Brain microvascular endothelial cell (primary cell): ENCODE data around the gene MEF2B.
A peak's percentile ranks its signal among the peaks of the same experiment; 100 is the strongest.

Experiments used
- DNase-seq: peaks from one replicate; pipeline ENCODE4 v3.0.0-alpha.2; 2020
- H3K27ac ChIP-seq: fragments of 250-450 bp; sonication (Bioruptor Pico); 2 replicates; pipeline ENCODE4 v1.5.1; 2020; ENCODE audit warnings: mild to moderate bottlenecking, moderate library complexity
- H3K27me3 ChIP-seq: fragments of 250-450 bp; sonication (Bioruptor Pico); replicated peaks from 2 replicates; pipeline ENCODE4 v1.5.1; 2020; ENCODE audit warnings: mild to moderate bottlenecking
- H3K36me3 ChIP-seq: fragments of 250-450 bp; sonication (Bioruptor Pico); replicated peaks from 2 replicates; pipeline ENCODE4 v1.5.1; 2020; ENCODE audit warnings: mild to moderate bottlenecking
- H3K4me3 ChIP-seq: 2 replicates; pipeline ENCODE4 v1.5.1; 2011; ENCODE audit warnings: low read depth, mild to moderate bottlenecking, control low read depth, low read length, moderate library complexity
- in situ Hi-C: cut with HindIII; loops from 2 replicates; pipeline ENCODE4 v1.10.0; 2017; ENCODE audit warnings: low sequenced_read_pairs, low pct_ligation_motif_present
- TF ChIP-seq, protein P1 (sequence below): IDR thresholded peaks from 2 replicates; pipeline ENCODE4 v1.5.1; 2011; ENCODE audit warnings: low read depth, mild to moderate bottlenecking, moderate library complexity, low read length, control low read depth, inconsistent platforms; ENCODE audit errors: missing control alignments

Gene MEF2B

DNA sequence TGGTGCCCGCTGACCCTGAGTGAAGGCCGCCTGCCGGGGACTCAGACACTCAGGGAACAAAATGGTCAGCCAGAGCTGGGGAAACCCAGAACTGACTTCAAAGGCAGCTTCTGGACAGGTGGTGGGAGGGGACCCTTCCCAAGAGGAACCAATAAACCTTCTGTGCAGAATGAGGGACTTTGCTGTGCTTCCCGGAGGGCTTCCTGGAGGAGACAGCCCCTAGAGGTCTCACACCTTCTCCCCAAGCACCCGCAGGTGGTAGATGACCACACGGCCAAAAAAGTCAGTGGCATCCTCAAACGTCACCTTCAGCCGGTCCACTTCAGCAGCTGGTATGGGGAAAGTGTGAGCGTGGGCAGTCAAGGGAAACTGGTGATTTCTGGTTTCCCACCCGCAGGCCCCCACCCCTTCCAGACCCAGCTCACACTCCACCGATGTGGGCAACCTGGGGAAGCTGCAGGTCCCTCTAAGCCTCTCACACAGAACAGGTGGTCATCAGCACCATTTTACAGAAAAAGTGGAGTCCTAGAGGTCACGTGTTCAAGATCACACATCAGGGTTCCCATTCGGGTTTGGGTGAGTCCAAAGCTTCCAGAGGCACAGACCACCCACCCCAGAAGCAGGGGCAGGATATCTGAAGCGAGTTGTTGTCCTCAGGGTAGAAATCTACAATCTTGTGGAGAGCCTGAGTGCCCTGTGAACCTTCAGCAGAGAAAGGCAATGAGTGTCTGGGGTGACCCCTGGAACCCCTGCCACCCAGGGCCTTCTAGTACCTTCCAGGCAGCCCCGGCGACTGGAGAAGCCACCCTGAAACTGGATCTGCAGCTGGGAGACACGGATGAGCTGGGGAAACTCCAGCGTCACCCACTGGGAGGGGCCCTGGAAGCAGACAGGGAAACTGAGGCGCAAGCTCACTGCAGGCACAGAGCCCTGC, 31.9 kb upstream of the MEF2B start:
- TF ChIP-seq, protein P1, sequence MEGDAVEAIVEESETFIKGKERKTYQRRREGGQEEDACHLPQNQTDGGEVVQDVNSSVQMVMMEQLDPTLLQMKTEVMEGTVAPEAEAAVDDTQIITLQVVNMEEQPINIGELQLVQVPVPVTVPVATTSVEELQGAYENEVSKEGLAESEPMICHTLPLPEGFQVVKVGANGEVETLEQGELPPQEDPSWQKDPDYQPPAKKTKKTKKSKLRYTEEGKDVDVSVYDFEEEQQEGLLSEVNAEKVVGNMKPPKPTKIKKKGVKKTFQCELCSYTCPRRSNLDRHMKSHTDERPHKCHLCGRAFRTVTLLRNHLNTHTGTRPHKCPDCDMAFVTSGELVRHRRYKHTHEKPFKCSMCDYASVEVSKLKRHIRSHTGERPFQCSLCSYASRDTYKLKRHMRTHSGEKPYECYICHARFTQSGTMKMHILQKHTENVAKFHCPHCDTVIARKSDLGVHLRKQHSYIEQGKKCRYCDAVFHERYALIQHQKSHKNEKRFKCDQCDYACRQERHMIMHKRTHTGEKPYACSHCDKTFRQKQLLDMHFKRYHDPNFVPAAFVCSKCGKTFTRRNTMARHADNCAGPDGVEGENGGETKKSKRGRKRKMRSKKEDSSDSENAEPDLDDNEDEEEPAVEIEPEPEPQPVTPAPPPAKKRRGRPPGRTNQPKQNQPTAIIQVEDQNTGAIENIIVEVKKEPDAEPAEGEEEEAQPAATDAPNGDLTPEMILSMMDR: no peak
- peaks cover 28% of the 10 kb centered on the region for H3K36me3 ChIP-seq
- DNase-seq: no peak
- peak overlapping the region; percentile 64 for H3K4me3 ChIP-seq
- in situ Hi-C loops: no loop called here
- H3K27ac ChIP-seq: no peak overlapping the region
- H3K27me3 ChIP-seq: peaks cover 4% of the 10 kb centered on the region

DNA sequence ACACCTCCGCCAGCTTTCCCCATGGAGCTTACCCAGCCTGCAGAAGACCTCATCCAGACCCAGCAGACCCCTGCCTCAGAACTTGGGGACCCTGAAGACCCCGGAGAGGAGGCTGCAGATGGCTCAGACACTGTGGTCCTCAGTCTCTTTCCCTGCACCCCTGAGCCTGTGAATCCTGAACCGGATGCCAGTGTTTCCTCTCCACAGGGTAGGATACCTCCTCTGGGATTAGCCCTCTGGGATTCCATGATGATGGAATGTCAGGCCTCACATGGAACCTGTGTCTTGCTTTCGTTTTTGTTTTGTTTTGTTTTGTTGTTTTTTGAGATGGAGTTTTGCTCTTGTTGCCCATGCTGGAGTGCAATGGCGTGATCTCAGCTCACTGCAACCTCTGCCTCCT, 23.9 kb upstream of the MEF2B start:
- no peak for DNase-seq
- H3K27me3 ChIP-seq: no peaks in the 10 kb centered on the region
- TF ChIP-seq, protein P1: no peak
- H3K4me3 ChIP-seq: peak overlapping the region; percentile 72
- H3K27ac ChIP-seq: peak overlapping the region; percentile 64
- in situ Hi-C loops: no loop called here
- peaks cover 22% of the 10 kb centered on the region for H3K36me3 ChIP-seq

DNA sequence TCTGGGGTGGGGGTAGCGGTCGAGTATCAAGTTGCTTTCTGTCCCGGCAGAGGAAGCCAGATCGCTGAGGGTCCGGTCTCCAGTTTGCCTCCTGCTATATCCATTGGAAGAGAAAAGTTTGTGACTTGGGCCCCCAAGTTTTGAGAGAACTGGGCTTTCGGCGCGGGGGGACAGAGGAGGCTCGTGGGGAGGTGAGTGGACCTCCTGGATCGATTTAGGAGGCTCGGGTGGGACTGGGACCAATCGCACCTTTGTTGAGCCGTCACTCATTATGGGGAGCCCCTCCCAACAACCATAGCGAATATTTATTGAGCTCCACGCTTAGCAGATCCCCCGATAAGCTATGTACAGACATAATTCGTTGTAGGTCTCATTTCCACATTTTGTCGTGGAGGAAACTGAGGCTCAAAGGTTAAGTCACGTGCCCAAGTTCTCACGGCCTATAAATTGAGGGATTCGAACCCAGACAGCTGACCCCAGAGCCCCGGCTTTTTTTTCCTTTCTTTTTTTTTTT, 22.9 kb upstream of the MEF2B start:
- in situ Hi-C loops: no loop called here
- peaks cover 13% of the 10 kb centered on the region for H3K36me3 ChIP-seq
- peak overlapping the region; percentile 82 for H3K27ac ChIP-seq
- TF ChIP-seq, protein P1: no peak
- peak overlapping the region; percentile 72 for H3K4me3 ChIP-seq
- no peaks in the 10 kb centered on the region for H3K27me3 ChIP-seq
- DNase-seq: no peak

DNA sequence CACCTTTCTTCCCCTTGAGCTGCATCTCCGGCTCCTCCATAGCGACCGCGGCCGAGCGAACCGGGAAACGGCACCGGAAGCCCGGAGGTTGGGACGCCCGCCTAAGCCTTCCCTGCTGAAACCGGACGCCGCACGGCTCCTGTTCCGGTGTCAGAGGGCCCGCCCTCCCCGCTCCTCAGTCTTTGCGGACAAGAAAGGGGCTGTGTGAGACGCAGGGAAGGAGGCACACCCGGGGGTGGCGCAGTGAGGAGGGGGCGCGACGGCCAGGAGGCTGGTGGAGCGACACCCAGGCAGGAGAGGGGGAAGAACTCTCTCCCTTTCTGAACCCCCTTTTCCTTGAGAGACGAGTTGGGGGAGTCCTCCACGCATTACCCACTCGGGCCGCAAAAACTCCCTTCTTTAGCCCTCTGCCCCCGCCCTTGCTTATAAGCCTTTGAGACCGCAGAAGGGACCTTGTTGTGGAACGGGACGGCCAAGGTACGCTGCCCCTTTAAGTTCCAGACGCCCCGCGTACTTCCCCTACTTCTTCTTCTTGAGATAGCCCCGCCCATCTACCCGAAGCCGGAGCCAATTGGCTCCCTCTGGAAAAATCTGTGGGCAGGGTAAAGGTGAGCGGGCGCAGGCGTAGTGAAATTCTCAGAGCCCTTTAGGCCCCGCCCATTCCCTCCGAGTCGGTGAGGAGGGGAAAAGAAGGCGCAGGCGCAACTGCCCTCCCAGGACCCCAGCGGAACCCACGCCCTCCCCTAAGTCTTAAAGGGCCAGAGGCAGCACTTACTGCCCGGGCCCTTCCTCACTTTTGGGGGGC, 22.2 kb upstream of the MEF2B start, which contains the start of the genes BORCS8 and RFXANK:
BORCS8 (minus strand) TSS at position 75 of the 805 bp plus-strand sequence; CDS start at position 40, 35 bp downstream.
RFXANK (plus strand) TSS at position 181 of the 805 bp plus-strand sequence. CDS start 1,689 bp downstream, outside the sequence.
- peak within 1 kb of the TSS; percentile 98 for H3K4me3 ChIP-seq
- DNase-seq: peak; percentile 99
- peaks cover 8% of the 10 kb centered on the region for H3K36me3 ChIP-seq
- no peaks in the 10 kb centered on the region for H3K27me3 ChIP-seq
- H3K27ac ChIP-seq: peak within 1 kb of the TSS; percentile 92
- in situ Hi-C loops: no loop called here
- TF ChIP-seq, protein P1: no peak

DNA sequence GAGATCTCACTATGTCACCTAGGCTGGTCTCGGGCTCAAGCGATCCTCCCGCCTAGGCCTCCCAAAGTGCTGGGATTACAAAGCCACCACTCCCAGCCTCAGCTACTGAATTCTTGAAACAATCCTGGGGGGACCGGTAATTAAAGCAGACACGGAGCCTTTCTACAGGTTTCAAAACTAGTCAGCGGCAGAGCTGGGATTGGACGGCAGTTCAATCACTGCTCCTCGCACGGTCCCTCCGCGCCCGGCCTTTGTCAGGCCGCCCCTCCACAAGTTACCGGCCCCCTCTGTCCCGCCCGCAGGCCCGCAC, 21.7 kb upstream of the MEF2B start:
- in situ Hi-C loops: no loop called here
- Histone ChIP-seq H3K27ac (peak overlapping the region; percentile 92), H3K36me3 (peaks cover 7% of the 10 kb centered on the region), H3K27me3 (no peaks in the 10 kb centered on the region), H3K4me3 (peak overlapping the region; percentile 98)
- TF ChIP-seq, protein P1: no peak
- DNase-seq: no peak
